ENCODE measurements around the gene UBQLN4.

DNA sequence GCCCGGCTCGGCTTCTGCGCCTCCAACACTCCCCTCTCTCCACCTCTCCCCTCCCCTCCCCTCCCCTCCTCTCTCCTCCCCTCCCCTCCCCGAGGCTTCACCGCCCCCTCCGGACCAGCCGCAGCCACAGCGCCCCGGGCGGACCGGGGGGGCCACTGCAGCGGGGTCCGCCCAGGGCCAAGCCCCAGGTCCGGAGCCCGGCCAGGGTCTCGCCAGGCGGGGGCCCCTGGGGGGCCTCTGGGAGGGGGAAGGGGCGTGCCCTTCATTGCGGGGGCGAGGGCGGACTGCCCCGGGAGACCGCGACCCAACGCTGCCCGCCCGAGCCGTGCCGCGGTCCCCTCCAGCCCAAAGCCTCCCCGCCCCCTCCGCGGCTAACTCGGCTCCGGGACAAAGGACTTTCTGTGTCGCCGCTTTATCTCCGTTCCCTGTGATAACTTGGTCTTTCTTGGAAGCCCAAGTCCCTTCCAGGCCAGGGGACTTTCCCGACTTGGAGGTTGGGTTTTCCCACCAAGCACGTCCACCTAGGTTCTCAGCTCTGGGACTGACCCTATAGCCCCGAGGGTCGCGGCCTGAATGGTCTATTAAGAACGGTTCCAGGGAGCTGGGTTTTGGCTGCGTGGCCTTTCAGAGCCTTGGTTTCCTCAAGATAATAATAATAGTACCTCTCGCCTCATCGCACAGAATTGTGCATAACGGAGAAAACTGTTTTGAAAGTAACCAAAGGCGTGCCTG lies at the start of gene UBQLN4:
- TF ChIP-seq ZNF274 (IDR thresholded peaks at IDR 0.05; ENCODE audit: low read depth, low read length) (no peak), YY1 (IDR thresholded peaks at IDR 0.05; ENCODE audit: insufficient read depth, insufficient read length) (no peak)

All from NT2/D1 (cell line).